ENCODE measurements around the gene SELPLG. TPM values are rescaled to one million over a fixed set of nuclear protein-coding genes. Genes with fewer than 3 reads are reported as not detected.
"Not testable (repeated sequence)": the region's sequence is repeated elsewhere in the genome, so short reads cannot be mapped to it uniquely, and the experiment has no call there.

Gene SELPLG
- total RNA-seq, 3 donors from 2014 or later (not counting 1 experiment from before 2014, with no cell fraction given) = 179 to 201 (median 201) TPM

DNA sequence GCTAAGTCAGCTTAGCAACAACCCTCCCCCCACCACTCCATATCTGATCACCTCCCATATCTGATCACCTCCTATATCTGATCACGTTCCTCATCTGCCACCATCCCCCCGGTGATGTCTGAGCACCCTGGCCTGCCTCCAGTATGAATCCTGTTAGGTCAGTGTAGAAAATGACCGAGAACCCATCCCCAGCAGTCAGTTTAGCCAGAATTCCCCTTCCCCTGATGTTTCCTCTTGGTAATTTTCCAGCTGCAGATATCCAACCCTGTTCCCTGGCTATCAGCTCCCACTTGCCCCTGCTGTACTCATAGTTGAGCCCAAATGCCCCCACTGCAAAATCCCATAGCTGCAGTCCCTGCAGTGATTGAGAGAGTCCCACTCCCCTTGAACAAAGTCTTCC, 12.5 kb downstream of the SELPLG start:
- Histone ChIP-seq H3K4me3 (ENCODE audit: low read length) (no peak overlapping the region), H3K36me3 (ENCODE audit: control insufficient read depth, insufficient read depth, low read length) (peaks cover 53% of the 10 kb centered on the region), H3K9me3 (ENCODE audit: control insufficient read depth, insufficient read depth, low read length) (peaks cover under 1% of the 10 kb centered on the region), H3K4me1 (ENCODE audit: control insufficient read depth, insufficient read depth, low read length) (peaks cover 76% of the 10 kb centered on the region), H3K27me3 (ENCODE audit: control insufficient read depth, insufficient read depth, low read length) (no peaks in the 10 kb centered on the region), H3K27ac (ENCODE audit: low read length) (peak overlapping the region; percentile 29)
- Mint-ChIP-seq H3K36me3 (peaks cover 11% of the 10 kb centered on the region), H3K9me3 (peaks cover 0 to 3% of the 10 kb centered on the region in 2 donors), H3K4me3 (no peak overlapping the region), H3K27ac (peak overlapping the region; percentile 92 to 100), H3K4me1 (peaks cover 75 to 83% of the 10 kb centered on the region in 2 donors), H3K27me3 (ENCODE audit: low read depth in 2 of 2) (no peaks in the 10 kb centered on the region)
- TF ChIP-seq, protein P1, sequence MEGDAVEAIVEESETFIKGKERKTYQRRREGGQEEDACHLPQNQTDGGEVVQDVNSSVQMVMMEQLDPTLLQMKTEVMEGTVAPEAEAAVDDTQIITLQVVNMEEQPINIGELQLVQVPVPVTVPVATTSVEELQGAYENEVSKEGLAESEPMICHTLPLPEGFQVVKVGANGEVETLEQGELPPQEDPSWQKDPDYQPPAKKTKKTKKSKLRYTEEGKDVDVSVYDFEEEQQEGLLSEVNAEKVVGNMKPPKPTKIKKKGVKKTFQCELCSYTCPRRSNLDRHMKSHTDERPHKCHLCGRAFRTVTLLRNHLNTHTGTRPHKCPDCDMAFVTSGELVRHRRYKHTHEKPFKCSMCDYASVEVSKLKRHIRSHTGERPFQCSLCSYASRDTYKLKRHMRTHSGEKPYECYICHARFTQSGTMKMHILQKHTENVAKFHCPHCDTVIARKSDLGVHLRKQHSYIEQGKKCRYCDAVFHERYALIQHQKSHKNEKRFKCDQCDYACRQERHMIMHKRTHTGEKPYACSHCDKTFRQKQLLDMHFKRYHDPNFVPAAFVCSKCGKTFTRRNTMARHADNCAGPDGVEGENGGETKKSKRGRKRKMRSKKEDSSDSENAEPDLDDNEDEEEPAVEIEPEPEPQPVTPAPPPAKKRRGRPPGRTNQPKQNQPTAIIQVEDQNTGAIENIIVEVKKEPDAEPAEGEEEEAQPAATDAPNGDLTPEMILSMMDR (IDR thresholded peaks at IDR 0.05) = no peak
- no peak for ATAC-seq
- intact Hi-C loops (cut with micrococcal nuclease) = no loop called here
- WGBS (ENCODE audit: insufficient coverage) = 98% methylated on average over 3 of the region's 3 CpGs
- DNase-seq = no peak

DNA sequence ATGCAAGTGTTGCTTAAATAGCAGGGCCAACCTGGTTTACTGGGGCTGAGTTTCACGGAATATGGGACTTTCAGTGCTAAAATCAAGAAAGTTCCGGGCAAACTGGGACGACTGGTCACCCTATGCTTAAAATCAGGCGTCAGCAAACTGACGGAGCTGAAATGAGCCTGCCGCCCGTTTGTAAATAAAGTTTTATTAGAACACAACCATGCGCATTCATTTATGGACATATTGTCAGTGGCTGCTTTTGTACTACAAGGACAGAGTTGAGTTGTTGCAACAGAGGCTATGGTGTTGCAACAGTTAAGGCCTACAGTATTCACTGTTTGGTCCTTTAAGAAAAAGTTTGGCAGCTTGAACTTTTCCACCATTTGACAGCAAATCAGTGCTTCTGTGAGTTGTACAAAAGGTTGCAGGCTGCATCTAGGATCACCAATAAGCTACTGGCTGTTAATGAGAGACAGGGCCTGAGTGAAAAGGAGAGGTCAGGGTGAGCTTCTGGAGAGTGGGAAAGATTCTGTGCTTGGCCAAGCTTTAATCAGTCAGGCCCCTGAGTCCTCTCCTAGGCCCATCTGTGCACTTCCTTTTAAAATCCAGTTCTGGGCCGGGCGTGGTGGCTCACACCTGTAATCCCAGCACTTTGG, 13.3 kb downstream of the SELPLG start:
- DNase-seq = no peak
- Histone ChIP-seq H3K9me3 (ENCODE audit: control insufficient read depth, insufficient read depth, low read length) (peaks cover 5% of the 10 kb centered on the region), H3K27me3 (ENCODE audit: control insufficient read depth, insufficient read depth, low read length) (no peaks in the 10 kb centered on the region), H3K27ac (ENCODE audit: low read length) (no peak overlapping the region), H3K36me3 (ENCODE audit: control insufficient read depth, insufficient read depth, low read length) (peaks cover 49% of the 10 kb centered on the region), H3K4me3 (ENCODE audit: low read length) (no peak overlapping the region), H3K4me1 (ENCODE audit: control insufficient read depth, insufficient read depth, low read length) (peaks cover 71% of the 10 kb centered on the region)
- TF ChIP-seq, protein P1 (IDR thresholded peaks at IDR 0.05) = no peak
- peaks cover 70 to 78% of the 10 kb centered on the region in 2 donors for H3K4me1 Mint-ChIP-seq
- H3K36me3 Mint-ChIP-seq = peaks cover 5% of the 10 kb centered on the region
- no peak overlapping the region for H3K4me3 Mint-ChIP-seq
- no peaks in the 10 kb centered on the region for H3K27me3 Mint-ChIP-seq (ENCODE audit: low read depth in 2 of 2)
- no peak for ATAC-seq
- peak overlapping the region; percentile 92 to 100 for H3K27ac Mint-ChIP-seq
- intact Hi-C loops (cut with micrococcal nuclease) = no loop called here
- WGBS (ENCODE audit: insufficient coverage) = 97% methylated on average over 10 of the region's 10 CpGs
- H3K9me3 Mint-ChIP-seq = peaks cover 0 to 4% of the 10 kb centered on the region in 2 donors

DNA sequence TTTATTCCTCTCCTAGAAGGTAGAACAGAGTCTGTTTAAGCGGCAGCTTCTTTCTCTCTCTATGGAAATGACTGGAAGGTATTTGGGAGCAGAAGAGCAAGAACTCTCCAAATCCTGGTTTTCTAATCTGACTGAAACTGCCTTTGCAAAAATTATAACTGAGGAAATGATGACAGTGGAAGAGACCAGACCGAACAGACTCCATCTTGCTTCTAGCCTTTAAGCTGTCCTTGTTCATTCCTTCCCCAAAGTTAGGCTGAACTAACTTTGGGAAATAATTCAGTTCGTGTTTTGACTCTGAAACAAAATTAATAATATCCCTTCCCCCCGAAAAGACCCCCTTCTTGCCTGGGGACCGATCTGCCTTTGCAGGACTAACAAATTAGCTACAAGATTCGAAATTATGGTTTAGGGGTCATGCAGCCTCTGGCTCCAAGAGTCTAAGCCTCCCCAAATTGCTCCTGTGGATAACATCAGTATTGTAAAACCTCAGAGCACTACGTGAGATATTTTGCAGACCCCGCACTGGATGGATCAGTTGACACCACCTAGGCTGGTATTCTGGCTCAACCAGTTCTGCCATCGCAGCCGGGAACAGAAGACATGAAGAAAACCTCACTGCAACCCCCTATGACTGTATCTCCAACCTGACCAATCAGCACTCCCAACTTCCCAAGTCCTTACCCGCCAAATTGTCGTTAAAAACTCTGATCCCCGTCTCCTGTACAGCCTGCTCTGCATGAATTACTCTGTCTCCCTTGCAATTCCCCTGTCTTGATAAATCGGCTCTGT, 14.1 kb downstream of the SELPLG start:
- H3K27me3 ChIP-seq (ENCODE audit: control insufficient read depth, insufficient read depth, low read length) = no peaks in the 10 kb centered on the region
- DNase-seq (no peak), ATAC-seq (no peak)
- H3K4me3 ChIP-seq (ENCODE audit: low read length) = no peak overlapping the region
- H3K9me3 Mint-ChIP-seq = peaks cover 0 to 4% of the 10 kb centered on the region in 2 donors
- H3K9me3 ChIP-seq (ENCODE audit: control insufficient read depth, insufficient read depth, low read length) = peaks cover 5% of the 10 kb centered on the region
- no peak overlapping the region for H3K27ac ChIP-seq (ENCODE audit: low read length)
- H3K4me1 ChIP-seq (ENCODE audit: control insufficient read depth, insufficient read depth, low read length) = peaks cover 65% of the 10 kb centered on the region
- no peaks in the 10 kb centered on the region for H3K36me3 Mint-ChIP-seq
- H3K36me3 ChIP-seq (ENCODE audit: control insufficient read depth, insufficient read depth, low read length) = peaks cover 43% of the 10 kb centered on the region
- TF ChIP-seq, protein P1 (IDR thresholded peaks at IDR 0.05) = no peak
- 94% methylated on average over 14 of the region's 14 CpGs for WGBS (ENCODE audit: insufficient coverage)
- H3K27me3 Mint-ChIP-seq (ENCODE audit: low read depth in 2 of 2) = no peaks in the 10 kb centered on the region
- H3K27ac Mint-ChIP-seq = peak overlapping the region; percentile 92 to 100
- no peak overlapping the region for H3K4me3 Mint-ChIP-seq
- intact Hi-C loops (cut with micrococcal nuclease) = loop anchor here (5.0 kb wide), 1 partner anchor 113 kb away; the partner anchor contains the start of gene CORO1C
- H3K4me1 Mint-ChIP-seq = peaks cover 65 to 73% of the 10 kb centered on the region in 2 donors

DNA sequence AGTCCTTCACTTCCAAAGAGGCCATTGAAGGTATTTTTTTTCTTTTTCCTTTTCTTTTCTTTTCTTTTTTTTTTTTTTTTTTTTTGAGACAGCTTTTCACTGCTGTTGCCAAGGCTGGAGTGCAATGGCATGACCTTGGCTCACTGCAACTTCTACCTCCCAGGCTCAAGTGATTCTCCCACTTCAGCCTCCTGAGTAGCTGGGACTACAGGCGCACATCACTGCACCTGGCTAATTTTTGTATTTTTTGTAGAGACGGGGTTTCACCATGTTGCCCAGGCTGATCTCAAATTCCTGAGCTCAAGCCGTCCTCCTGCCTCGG, 14.8 kb downstream of the SELPLG start:
- not testable (repeated sequence) for H3K36me3 Mint-ChIP-seq
- H3K4me3 Mint-ChIP-seq = peak overlapping the region; percentile 9
- peaks cover 39% of the 10 kb centered on the region for H3K36me3 ChIP-seq (ENCODE audit: control insufficient read depth, insufficient read depth, low read length)

More for the DNA sequence above, 14.8 kb downstream of the SELPLG start:
- 98% methylated on average over 4 of the region's 4 CpGs for WGBS (ENCODE audit: insufficient coverage)
- Histone ChIP-seq H3K27ac (ENCODE audit: low read length) (peak overlapping the region; percentile 79), H3K4me1 (ENCODE audit: control insufficient read depth, insufficient read depth, low read length) (peaks cover 62% of the 10 kb centered on the region)
- Mint-ChIP-seq H3K27ac (peak overlapping the region; percentile 92 to 100), H3K4me1 (peaks cover 70 to 74% of the 10 kb centered on the region in 2 donors)
- intact Hi-C loops (cut with micrococcal nuclease) = loop anchor here (1.0 to 5.0 kb wide), 3 partner anchors 10 to 113 kb away; partner anchors contain the start of gene CORO1C
- not testable (repeated sequence) for H3K9me3 ChIP-seq (ENCODE audit: control insufficient read depth, insufficient read depth, low read length); DNase-seq; H3K9me3 Mint-ChIP-seq; H3K4me3 ChIP-seq (ENCODE audit: low read length); H3K27me3 ChIP-seq (ENCODE audit: control insufficient read depth, insufficient read depth, low read length); H3K27me3 Mint-ChIP-seq (ENCODE audit: low read depth in 2 of 2); ATAC-seq
